GM19023 (cell line): ENCODE data around the gene SKIC8.

Source experiments
- ATAC-seq: cut with Tn5 transposase; IDR thresholded peaks from one replicate; pipeline ENCODE4 v1.9.1; 2021; ENCODE audit warnings: mild to moderate bottlenecking, moderate library complexity; ENCODE audit not compliant: unreplicated experiment

SKIC8 gene

DNA sequence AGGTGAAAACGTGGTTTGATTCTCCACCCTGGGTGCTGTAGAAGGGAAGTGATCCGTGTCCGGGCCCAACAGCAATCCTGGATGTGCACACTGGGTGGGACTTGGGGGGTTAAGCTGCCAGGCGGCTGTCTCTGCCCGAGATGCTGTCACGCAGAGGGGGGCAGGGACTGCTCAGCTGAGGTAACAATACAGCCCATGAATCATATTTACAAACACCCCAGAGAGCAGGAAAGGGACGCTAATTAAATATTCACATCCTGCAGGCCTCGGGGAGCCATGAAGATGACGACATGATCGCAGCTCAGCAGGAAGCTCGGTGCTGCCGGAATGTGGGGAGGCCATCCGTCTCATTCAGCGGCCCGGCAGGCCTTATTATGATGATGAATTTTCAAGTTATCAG, 22.8 kb upstream of the SKIC8 start:
- no peak for ATAC-seq

DNA sequence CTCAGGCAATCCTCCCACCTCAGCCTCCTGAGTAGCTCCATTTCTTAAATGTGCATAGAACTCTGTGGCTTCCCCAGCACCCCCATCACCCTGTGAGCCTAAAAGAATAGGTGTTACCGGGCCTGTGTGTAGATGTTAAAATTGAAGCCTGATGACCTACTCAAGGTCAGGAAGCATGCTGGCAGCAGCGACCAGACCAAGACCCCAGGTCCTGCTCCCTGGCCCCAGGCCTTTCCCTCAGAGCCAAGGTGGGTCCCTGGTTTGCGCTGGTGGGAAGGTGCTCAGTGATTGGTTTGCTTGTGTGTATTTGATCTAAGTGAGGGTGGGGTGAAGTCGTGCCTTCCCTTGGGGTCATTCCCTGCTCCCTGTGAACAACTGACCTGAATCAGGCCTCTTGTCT, 22.4 kb upstream of the SKIC8 start:
- ATAC-seq: no peak

GRCh38 chr15:78321041-78321570, 21.7 kb upstream of the SKIC8 start:
- no peak for ATAC-seq

GRCh38 chr15:78320183-78320582, 20.8 kb upstream of the SKIC8 start:
- no peak for ATAC-seq

DNA sequence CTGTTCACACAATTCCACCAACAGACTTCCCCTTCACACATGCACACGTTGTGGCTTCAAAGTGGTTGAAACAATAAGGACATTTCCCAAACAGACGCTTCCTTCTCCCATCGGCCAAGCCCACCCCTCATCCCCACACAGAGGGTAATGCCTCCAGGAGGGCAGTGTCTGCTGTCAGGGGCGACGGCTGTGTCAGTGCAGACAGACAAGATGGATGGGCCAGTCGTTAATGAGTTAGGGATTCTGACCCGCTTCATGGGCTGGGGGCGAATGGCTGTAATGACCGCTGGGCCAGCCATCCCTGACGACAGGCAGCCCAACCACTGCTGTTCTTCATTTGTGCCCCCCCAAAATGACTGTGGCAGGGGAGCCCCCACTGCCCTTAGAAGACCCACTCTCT, 20.2 kb upstream of the SKIC8 start:
- ATAC-seq: no peak

- no peak for ATAC-seq
Measured at GRCh38 chr15:78317145-78317836, 17.9 kb upstream of the SKIC8 start.

DNA sequence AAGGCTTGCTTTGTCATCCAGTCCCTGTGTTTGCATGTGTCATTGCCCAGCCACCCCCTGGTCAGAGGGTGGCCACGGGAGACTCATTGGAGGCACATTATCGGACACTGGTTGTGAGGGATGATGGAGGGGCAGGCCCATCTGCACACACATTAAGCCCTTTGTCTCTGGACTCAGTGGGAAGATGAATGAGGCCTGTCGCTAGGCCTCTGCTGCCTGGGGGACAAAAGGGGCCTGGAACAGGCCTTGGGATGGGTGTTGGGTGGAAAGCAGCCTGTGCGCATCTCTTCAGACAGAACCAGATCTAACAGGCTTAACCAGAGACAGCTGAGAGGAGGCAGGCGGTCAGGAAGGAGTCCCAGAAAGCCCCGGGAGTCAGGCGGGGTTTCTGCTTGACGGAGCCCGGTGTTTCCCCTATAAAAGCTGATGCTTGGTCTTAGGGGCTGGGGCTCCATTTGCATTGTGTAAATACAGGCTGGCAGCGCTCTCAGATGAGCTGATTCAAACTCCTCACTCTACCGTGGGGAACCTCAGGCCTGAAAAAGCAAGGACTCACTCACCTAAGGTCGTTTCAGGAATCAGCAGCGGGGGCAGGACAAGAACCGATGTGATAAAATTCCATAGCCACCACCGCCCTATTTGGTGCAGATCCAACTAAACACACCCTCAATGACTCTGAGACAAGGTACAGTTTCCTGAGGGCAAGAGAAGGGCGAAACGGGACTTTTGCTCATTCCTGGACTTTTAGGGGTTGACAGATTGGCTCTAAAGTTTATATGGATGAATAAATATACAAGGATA, 17.1 kb upstream of the SKIC8 start:
- ATAC-seq: no peak

DNA sequence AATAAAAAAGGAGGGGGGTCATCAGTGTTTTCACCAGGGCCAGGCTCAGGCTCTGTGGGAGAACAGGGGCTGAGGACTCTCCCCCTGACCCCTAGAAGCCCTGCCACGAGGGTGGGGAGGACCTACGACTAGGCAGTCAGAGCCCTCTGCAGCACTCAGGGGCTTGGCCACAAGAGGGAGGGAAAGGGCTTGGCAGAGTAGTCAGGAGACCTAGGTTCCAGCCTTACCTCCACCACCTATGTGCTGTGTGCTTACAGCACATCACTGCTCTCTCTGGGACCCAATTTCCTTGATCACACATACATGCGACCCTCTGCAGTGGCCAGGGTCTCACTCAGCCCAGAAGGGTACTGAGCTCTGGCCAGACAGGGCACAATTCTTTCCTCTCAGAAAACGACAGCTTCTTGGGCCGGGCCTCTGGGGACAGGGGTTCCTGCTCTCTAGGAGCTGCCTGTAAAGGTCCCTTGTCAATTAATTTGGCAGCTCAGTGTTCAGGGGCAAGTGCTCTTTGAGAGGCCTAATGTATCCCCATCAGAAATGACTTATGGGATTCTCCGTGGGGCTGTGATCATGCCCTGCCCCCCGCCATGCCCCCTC, 16.4 kb upstream of the SKIC8 start:
- ATAC-seq: no peak

DNA sequence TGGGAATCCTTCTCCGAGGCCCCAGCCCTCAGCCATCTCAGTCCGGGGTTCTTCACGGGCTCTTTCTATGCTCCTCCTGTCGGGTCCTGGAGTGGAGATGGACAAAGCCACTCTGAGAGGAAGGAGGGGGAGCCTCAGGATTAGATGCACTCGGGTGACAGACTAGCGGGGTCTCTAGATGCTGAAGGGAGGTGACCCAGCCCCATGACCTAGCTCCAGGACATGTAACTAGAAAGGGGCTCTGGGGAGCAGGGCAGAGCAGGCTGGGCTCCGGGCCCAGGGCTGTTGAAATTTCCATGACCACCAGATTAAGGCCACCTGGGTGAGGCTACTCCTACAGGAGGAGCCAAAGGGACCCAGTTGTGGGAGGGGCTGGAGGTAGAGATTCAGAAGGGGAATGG, 14.8 kb upstream of the SKIC8 start:
- no peak for ATAC-seq

DNA sequence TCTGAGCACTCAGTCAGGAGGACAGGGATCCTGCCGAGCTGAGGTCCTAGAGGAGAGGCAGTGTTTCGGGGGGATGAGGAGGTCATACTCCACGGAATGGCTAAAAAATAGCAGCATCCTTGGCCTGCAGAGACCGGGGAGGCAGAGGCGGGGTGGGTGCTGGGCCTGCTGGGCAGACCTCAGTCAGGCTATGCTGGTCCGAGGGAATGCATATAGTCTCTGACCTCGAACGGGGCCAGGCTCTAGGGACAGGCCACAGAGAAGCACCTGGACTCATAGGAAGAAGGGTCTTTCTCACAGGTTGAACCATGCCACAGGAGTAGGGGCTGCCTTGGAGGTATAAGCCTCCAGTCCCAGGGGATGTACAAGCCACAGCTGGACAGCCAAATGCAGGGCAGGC, 14.0 kb upstream of the SKIC8 start:
- ATAC-seq: no peak

DNA sequence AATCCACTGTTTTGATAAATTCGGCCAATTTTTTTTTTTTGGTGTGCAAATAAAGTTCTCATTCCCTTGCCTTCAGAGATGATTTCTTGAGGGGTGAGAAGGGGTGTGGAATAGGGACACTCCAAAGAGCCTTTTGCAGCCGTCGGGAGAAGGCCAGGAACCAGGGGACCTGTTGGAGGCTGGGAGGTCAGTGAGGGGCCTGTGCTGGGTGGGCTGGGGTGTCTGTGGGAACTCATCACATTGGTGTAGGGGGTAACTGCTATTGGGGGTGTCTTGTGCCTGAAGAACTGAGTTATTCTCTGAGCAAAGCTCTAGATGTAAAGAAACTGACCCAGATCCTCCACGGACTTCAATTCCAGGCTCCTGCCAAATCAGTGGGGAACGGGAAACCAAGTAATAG, 13.5 kb upstream of the SKIC8 start:
- ATAC-seq: no peak

GRCh38 chr15:78312536-78312935, 13.1 kb upstream of the SKIC8 start:
- ATAC-seq: no peak

DNA sequence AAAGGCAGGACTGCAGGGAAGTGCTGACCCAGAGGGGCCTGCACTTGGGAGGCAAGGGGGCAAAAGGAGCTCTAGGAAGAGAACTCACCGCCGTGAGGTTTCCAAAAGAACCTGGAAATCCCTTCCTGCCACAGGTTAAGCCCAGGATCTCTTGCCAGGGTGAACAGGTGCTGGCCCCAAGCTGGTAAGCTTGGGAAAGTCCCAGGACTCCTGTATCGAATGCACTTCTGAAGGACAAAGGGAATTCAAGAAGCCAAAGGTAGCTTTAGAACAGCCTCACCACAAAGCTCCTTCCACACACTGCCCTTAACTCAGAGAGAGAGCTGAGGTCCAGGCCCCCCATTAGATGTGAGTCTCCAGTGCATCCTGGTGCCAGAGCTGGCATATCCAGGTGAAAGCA, 11.9 kb upstream of the SKIC8 start:
- no peak for ATAC-seq

DNA sequence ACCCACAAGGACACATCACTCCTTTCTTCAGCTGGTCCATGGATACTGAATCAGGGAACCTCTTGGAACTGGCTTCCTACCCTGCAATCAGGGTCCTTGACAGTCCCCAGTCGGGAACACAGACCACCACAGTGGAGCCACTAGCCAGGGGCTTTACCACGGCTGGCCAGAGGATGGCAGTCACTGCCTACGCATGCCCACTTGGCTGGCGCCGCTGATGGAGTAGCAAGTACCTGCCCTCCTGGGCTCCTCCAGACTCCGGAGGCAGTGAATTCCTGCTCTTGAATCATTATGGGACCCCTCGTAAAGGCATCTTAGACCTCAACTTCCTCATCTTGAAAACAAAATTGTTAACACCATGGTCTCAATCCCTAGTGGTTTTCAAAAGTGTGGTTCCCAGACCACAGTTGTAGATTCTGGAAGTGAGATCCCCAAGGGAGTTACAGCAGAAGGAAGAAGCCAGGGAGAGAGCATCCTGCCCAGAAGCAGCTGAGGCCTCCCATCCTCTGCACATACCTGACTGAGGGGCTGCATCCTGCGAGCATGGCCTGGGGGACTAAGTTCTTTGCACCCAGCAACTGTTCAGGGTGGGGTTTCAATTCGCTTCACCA, 9.1 kb upstream of the SKIC8 start:
- no peak for ATAC-seq

DNA sequence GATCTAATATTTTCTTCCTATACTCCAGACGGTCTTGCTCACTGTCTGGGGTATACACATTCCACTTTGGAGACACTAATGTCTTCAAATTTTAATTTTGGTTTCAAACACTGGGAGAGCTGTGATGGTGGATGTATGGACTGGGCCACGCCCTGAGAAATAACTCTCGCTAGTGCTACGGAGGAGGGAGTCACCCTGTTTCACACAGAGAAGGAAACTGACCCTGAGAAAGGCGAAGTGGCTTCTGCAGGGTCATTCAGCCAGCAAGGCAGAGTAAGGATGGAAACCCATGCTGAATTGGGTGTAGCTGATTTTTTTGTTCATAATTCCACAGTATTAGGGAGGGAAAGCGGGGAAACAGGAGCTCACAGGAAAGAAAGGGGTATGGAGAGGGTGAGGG, 8.6 kb upstream of the SKIC8 start:
- no peak for ATAC-seq

DNA sequence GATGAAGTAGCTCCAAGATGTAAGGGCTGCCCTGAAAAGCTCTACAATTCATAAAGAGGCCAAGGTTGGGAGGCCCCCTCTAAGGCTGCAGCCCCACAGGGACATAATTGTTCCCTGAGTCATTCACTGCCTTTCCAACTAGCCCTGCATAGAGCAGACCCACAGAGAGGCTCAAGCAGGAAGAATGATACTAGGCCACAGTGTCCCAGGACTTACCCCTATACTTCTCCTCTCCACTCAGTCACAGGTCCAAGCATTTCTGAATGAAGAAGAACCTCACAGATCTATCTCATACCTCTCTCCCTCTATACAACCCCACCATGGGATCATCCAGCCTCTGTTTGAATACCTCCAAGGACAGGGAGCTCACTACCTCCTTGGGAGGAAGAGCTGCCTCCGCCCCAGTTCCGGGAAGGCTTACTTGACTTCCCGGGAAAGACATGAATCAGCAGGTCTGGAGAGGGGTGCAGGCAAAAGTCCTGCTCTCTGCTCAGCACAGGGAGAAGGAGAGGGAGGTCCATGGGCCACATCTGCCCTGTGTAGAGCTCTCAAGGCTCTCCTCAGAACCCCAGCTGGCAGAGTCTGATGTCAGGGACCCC, 6.9 kb upstream of the SKIC8 start:
- no peak for ATAC-seq

DNA sequence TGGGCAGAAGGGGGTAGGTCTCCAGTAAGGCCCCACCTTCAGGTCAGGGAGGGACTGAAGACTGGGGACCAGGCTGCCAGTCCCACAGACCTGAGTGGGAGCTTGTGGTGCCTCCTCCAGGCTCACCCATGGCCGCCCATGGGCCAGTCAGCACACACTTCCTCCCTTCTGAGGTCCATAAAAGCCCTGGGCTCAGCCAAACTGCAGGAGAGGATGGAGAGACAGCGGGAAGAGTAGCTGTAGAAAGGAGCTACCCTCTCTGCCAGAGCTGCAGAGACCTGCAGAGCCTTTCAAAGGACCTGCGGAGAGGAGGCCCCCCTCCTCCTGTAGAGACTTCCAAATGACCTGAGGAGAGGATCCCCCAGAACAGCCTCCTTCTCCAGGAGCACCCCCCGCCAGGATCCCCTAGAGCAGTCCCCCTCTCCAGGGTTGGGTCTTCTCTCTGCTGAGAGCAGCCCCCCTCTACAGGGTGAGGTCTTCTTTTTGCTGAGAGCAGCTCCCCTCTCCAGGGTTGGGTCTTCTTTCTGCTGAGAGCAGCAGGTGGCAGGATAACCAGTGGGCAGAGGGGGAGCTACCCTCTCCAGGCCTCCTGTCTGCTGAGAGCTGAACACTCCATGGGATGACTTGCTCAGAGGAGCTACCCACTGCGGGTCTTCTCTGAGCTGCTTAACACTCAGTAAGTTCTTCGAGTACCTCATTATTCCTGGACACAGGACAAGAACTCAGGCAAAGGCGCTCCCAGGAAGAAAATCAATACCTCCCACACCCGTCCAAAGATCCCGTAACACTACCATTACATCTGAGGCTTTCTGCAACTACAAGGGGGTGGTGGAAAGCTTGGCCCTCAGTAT, 5.0 kb upstream of the SKIC8 start:
- no peak for ATAC-seq

DNA sequence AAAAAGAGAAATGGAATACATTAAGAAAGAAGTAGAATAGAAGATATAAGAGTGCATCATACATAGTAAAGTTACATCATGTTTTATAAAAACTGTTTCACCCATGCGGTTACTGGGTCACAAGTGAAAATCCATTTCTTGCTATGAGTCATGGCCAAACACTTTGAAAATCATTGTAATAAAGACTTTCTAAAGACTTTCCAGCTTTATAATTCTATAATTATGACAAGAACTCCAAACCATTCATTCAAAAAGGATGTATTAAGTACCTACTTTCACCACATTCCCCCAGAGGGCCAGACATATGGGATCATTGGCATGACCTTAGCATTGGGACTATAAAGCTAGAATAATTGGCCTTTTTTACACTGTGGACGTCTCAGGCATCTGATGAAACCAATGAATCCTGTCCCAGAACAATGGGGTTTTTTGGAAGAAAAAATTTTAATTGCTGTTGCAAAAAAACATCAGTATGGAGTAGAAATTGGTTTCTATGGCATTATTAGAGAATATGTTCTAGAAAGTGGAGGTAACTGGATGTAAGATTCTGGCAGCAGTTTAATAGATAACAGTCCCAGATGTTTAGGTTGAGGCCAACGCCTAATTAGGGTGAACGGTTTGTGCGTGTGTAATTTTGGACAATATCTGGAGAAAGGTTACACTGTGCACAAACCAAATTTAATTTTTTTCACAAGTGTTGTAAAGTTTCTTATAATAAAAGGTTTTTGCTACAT, 3.3 kb upstream of the SKIC8 start:
- ATAC-seq: no peak

DNA sequence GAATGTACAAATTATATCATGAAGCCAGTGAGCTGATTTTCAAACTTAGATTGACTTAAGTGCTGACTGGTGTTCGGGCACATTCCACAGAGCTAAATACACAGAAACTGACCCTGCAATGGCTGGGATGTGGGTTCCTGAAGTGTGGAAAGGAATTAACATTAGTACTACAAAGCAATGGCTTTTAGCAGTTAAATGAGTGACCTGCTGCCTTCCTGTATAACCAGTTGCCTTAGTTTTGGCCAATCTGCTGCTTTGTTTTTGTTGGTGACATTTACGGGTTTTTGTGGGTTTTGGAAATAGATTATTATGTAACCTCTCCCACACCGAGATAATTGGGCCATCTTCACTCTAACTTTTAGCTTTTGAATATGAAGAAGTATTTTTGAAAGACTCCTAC, 2.4 kb upstream of the SKIC8 start:
- ATAC-seq: no peak

GRCh38 chr15:78301326-78301725, 1.9 kb upstream of the SKIC8 start:
- ATAC-seq: no peak
